Spleen (tissue), 7 donors: ENCODE measurements around the gene FBXL16.

Experiments used
- POLR2A ChIP-seq, 3 donors: fragments of 450-650 bp; IDR thresholded peaks; one replicate each; pipeline ENCODE4 v1.5.1; 2017; ENCODE audit warnings: antibody characterized with exemption in 3 of 3, mild to moderate bottlenecking in 1 of 3
- POLR2AphosphoS5 ChIP-seq, 3 donors: sonication (generic); formaldehyde crosslinking; IDR thresholded peaks; one replicate each; pipeline ENCODE4 v1.5.1; 2017; ENCODE audit warnings: antibody characterized with exemption in 3 of 3
- TF ChIP-seq, protein P1 (sequence below), 11 experiments: fragments of 200-600 bp in 7 of 11; fragments of 450-650 bp in 4 of 11; sonication (generic) in 4 of 11; IDR thresholded peaks in 8 of 11; conservative IDR thresholded peaks in 3 of 11; 1 replicate in 7 of 11; 2 replicates in 4 of 11; pipeline versions ENCODE4 v1.4.0 to v1.8.0; 2016 to 2021; ENCODE audit warnings: antibody characterized with exemption in 11 of 11, inconsistent platforms in 4 of 11, mild to moderate bottlenecking in 1 of 11
- donor health status: DM: no; HTN: no; CAD: no; lungs with moderate emphysema.
- donor health status: DM: no; HTN: no; CAD: no.
- donor health status: DM: no; HTN: no; CAD: no.

DNA sequence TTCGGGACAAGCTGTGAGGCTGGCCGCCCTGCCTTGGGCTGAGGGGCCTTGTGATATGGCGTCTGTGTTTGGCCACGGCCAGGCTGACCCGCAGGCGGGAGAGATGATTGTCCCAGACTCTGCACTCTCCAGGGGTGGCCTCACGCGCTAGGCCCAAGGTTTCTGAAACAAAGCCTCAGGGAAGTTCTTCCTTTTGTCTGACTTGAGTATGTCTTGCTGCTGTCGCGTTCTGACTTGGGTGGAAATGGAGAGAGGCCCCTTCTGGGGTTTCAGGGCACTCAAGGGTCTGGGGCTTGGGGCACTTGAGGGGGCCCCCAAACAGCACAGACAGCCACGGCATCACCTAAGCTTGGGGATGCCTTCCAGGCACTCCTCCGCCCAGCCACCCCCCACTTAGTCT, 5.5 kb upstream of the FBXL16 start:
- TF ChIP-seq POLR2A (IDR thresholded peaks at IDR 0.05) (no peak), POLR2AphosphoS5 (IDR thresholded peaks at IDR 0.05) (no peak)
- TF ChIP-seq, protein P1, sequence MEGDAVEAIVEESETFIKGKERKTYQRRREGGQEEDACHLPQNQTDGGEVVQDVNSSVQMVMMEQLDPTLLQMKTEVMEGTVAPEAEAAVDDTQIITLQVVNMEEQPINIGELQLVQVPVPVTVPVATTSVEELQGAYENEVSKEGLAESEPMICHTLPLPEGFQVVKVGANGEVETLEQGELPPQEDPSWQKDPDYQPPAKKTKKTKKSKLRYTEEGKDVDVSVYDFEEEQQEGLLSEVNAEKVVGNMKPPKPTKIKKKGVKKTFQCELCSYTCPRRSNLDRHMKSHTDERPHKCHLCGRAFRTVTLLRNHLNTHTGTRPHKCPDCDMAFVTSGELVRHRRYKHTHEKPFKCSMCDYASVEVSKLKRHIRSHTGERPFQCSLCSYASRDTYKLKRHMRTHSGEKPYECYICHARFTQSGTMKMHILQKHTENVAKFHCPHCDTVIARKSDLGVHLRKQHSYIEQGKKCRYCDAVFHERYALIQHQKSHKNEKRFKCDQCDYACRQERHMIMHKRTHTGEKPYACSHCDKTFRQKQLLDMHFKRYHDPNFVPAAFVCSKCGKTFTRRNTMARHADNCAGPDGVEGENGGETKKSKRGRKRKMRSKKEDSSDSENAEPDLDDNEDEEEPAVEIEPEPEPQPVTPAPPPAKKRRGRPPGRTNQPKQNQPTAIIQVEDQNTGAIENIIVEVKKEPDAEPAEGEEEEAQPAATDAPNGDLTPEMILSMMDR (IDR thresholded peaks at IDR 0.05 in 8 of 11, conservative IDR thresholded peaks at IDR 0.05 in 3 of 11): no peak
